Retinal pigment epithelial cell (primary cell): ENCODE measurements around the gene IL16.

Source experiments
- DNase-seq: peaks from one replicate; pipeline ENCODE4 v3.0.0-alpha.2; 2010; ENCODE audit warnings: low read depth
- H3K4me3 ChIP-seq: 2 replicates; pipeline ENCODE4 v1.5.1; 2011; ENCODE audit warnings: mild to moderate bottlenecking, low read length, control low read depth, moderate library complexity
- CTCF ChIP-seq: conservative IDR thresholded peaks from 2 replicates; pipeline ENCODE4 v1.5.1; 2011; ENCODE audit warnings: low read depth, low read length, control low read depth, inconsistent platforms

The IL16 gene

GRCh38 chr15:81297603-81298575 is 101.2 kb downstream of the IL16 start:
- no peak for TF ChIP-seq CTCF

GRCh38 chr15:81298611-81299010 is 101.9 kb downstream of the IL16 start:
- no peak overlapping the region for H3K4me3 ChIP-seq
- no peak for TF ChIP-seq CTCF
- no peak for DNase-seq

More at GRCh38 chr15:81297603-81298575, 101.2 kb downstream of the IL16 start:
- no peak for DNase-seq
- H3K4me3 ChIP-seq, result no peak overlapping the region

GRCh38 chr15:81299156-81299555 is 102.5 kb downstream of the IL16 start:
- TF ChIP-seq CTCF, result no peak
- DNase-seq, result no peak
- H3K4me3 ChIP-seq, result no peak overlapping the region

- TF ChIP-seq CTCF, result no peak
- no peak for DNase-seq
- H3K4me3 ChIP-seq, result no peak overlapping the region
Observed at GRCh38 chr15:81299630-81300273, 103.1 kb downstream of the IL16 start.

GRCh38 chr15:81301385-81301784 is 104.7 kb downstream of the IL16 start:
- H3K4me3 ChIP-seq, result no peak overlapping the region
- no peak for DNase-seq
- no peak for TF ChIP-seq CTCF

- no peak for TF ChIP-seq CTCF
- no peak for DNase-seq
- H3K4me3 ChIP-seq, result no peak overlapping the region
Observed at GRCh38 chr15:81301815-81302399, 105.2 kb downstream of the IL16 start.
